Measurements from ENCODE around the gene DMAP1. TPM values are rescaled to one million over a fixed set of nuclear protein-coding genes. Genes with fewer than 3 reads are reported as not detected.

DMAP1 gene
- polyA plus RNA-seq, 4 donors, result 53.2 to 74.3 (median 61.3) TPM

GRCh38 chr1:44251486-44251885 is 38.2 kb downstream of the DMAP1 start:
- no peak for DNase-seq (ENCODE audit: low read depth in 4 of 4, low spot score in 2 of 4)

GRCh38 chr1:44251989-44252671 is 38.9 kb downstream of the DMAP1 start:
- DNase-seq (ENCODE audit: low read depth in 4 of 4, low spot score in 2 of 4), result no peak

GRCh38 chr1:44254392-44254910 is 41.2 kb downstream of the DMAP1 start:
- DNase-seq (ENCODE audit: low read depth in 4 of 4, low spot score in 2 of 4), result no peak

- no peak for DNase-seq (ENCODE audit: low read depth in 4 of 4, low spot score in 2 of 4)
Observed at GRCh38 chr1:44256762-44257554, 43.7 kb downstream of the DMAP1 start.

GRCh38 chr1:44259090-44259489 is 45.8 kb downstream of the DMAP1 start:
- no peak for DNase-seq (ENCODE audit: low read depth in 4 of 4, low spot score in 2 of 4)

- no peak for DNase-seq (ENCODE audit: low read depth in 4 of 4, low spot score in 2 of 4)
Observed at GRCh38 chr1:44260792-44261170, 47.5 kb downstream of the DMAP1 start.

- no peak for DNase-seq (ENCODE audit: low read depth in 4 of 4, low spot score in 2 of 4)
Observed at GRCh38 chr1:44261171-44261817, 48.0 kb downstream of the DMAP1 start.

- DNase-seq (ENCODE audit: low read depth in 4 of 4, low spot score in 2 of 4), result no peak
Observed at GRCh38 chr1:44261962-44262361, 48.7 kb downstream of the DMAP1 start.

GRCh38 chr1:44262414-44262813 is 49.1 kb downstream of the DMAP1 start:
- DNase-seq (ENCODE audit: low read depth in 4 of 4, low spot score in 2 of 4), result no peak

- no peak for DNase-seq (ENCODE audit: low read depth in 4 of 4, low spot score in 2 of 4)
Observed at GRCh38 chr1:44262816-44263567, 49.7 kb downstream of the DMAP1 start.

- DNase-seq (ENCODE audit: low read depth in 4 of 4, low spot score in 2 of 4), result no peak
Observed at GRCh38 chr1:44263568-44264450, 50.5 kb downstream of the DMAP1 start.

- no peak for DNase-seq (ENCODE audit: low read depth in 4 of 4, low spot score in 2 of 4)
Observed at GRCh38 chr1:44264451-44264771, 51.1 kb downstream of the DMAP1 start.

- DNase-seq (ENCODE audit: low read depth in 4 of 4, low spot score in 2 of 4), result no peak
Observed at GRCh38 chr1:44265656-44266358, 52.5 kb downstream of the DMAP1 start.

- DNase-seq (ENCODE audit: low read depth in 4 of 4, low spot score in 2 of 4), result no peak
Observed at GRCh38 chr1:44266400-44267344, 53.4 kb downstream of the DMAP1 start.

GRCh38 chr1:44267438-44267837 is 54.2 kb downstream of the DMAP1 start:
- DNase-seq (ENCODE audit: low read depth in 4 of 4, low spot score in 2 of 4), result no peak

GRCh38 chr1:44268054-44268453 is 54.8 kb downstream of the DMAP1 start:
- no peak for DNase-seq (ENCODE audit: low read depth in 4 of 4, low spot score in 2 of 4)
